Endothelial cell of umbilical vein (primary cell): ENCODE results near the gene ATP2C2. TPM values are rescaled to one million over a fixed set of nuclear protein-coding genes. Genes with fewer than 3 reads are reported as not detected.

Experiments
- BruUV-seq: library from RNA; stranded (reverse); fragments of 400-500 nt; replicated peaks from 2 replicates; lab custom pipeline; 2021; lab: Mats Ljungman, UMichigan
- CTCF ChIA-PET: fragments of 300-600, 350-600 bp; sonication (Branson Sonifier 250); formaldehyde crosslinking; loops from one replicate; lab custom pipeline; 2021; ENCODE audit warnings: antibody characterized with exemption, inconsistent platforms; lab: Charles Lee
- POLR2A ChIA-PET: fragments of 300-600, 350-600 bp; sonication (Branson Sonifier 250); formaldehyde crosslinking; loops from one replicate; lab custom pipeline; 2021; ENCODE audit warnings: antibody characterized with exemption, inconsistent platforms; lab: Charles Lee
- DNase-seq: peaks from one replicate; pipeline ENCODE4 v3.0.0-alpha.2; 2011; ENCODE audit warnings: low read depth, low spot score
- FAIRE-seq: peaks from 2 replicates; lab custom pipeline; 2011; peaks lifted over from hg19 to GRCh38; lab: Jason Lieb, UNC
- H2AFZ ChIP-seq: 2 replicates; pipeline ENCODE4 v1.6.0; 2012; ENCODE audit warnings: low read depth, low read length, control low read depth, inconsistent platforms
- H3K27ac ChIP-seq: 2 replicates; pipeline ENCODE4 v1.5.1; 2011; ENCODE audit warnings: low read depth, mild to moderate bottlenecking, control low read depth, low read length, moderate library complexity; ENCODE audit not compliant: insufficient read depth
- H3K27me3 ChIP-seq, 2 experiments: 2 replicates each; pipeline versions ENCODE4 v1.6.0 to v1.6.1; 2011; ENCODE audit warnings: low read length in 2 of 2, mixed read lengths in 1 of 2; ENCODE audit not compliant: control insufficient read depth in 2 of 2, insufficient read depth in 2 of 2
- H3K36me3 ChIP-seq, 2 experiments: 2 replicates in 1 of 2; 3 replicates in 1 of 2; pipeline ENCODE4 v1.5.1; 2011; ENCODE audit warnings: low read length in 2 of 2, mild to moderate bottlenecking in 1 of 2, moderate library complexity in 1 of 2; ENCODE audit not compliant: control insufficient read depth in 2 of 2, insufficient read depth in 2 of 2; ENCODE audit errors: extremely low read depth in 1 of 2
- H3K4me1 ChIP-seq: 3 replicates; pipeline ENCODE4 v1.5.1; 2011; ENCODE audit warnings: mild to moderate bottlenecking, low read length; ENCODE audit not compliant: control insufficient read depth, insufficient read depth; ENCODE audit errors: extremely low read depth
- H3K4me2 ChIP-seq: 2 replicates; pipeline ENCODE4 v1.6.1; 2011; ENCODE audit warnings: low read length, control low read depth, mixed read lengths; ENCODE audit not compliant: insufficient read depth
- H3K4me3 ChIP-seq, 3 experiments: fragments of 200-600 bp in 1 of 3; sonication (generic), shearing (Covaris generic) in 1 of 3; replicated peaks in 1 of 3; 2 replicates each; pipeline ENCODE4 v1.5.1; 2011 to 2016; ENCODE audit warnings: control low read depth in 3 of 3, low read length in 3 of 3, mild to moderate bottlenecking in 2 of 3, inconsistent platforms in 1 of 3, low read depth in 1 of 3, moderate library complexity in 1 of 3; ENCODE audit not compliant: insufficient read depth in 1 of 3
- H3K79me2 ChIP-seq: 2 replicates; pipeline ENCODE4 v1.6.0; 2012; ENCODE audit warnings: low read length, inconsistent platforms; ENCODE audit not compliant: control insufficient read depth, insufficient read depth
- H3K9ac ChIP-seq: replicated peaks from 2 replicates; pipeline ENCODE3; 2011; ENCODE audit warnings: low read length, control low read depth; ENCODE audit not compliant: insufficient read depth; ENCODE audit errors: extremely low read depth
- H3K9me1 ChIP-seq: replicated peaks from 3 replicates; pipeline ENCODE4 v1.6.0; 2011; ENCODE audit warnings: mild to moderate bottlenecking, low read length; ENCODE audit not compliant: control insufficient read depth, insufficient read depth; ENCODE audit errors: extremely low read depth
- H3K9me3 ChIP-seq: replicated peaks from 2 replicates; pipeline ENCODE4 v1.5.1; 2012; ENCODE audit warnings: low read length, inconsistent platforms; ENCODE audit not compliant: control insufficient read depth, insufficient read depth
- H4K20me1 ChIP-seq: replicated peaks from 2 replicates; pipeline ENCODE3; 2011; ENCODE audit warnings: mild to moderate bottlenecking, low read length; ENCODE audit not compliant: control insufficient read depth, insufficient read depth; ENCODE audit errors: extremely low read depth
- CTCF ChIP-seq, 2 donors: IDR thresholded peaks; 1 replicate in 1 of 2; 2 replicates in 1 of 2; pipeline ENCODE4 v1.5.1; 2011; ENCODE audit warnings: low read length in 2 of 2, mild to moderate bottlenecking in 2 of 2, moderate library complexity in 2 of 2, control low read depth in 1 of 2, inconsistent platforms in 1 of 2, low read depth in 1 of 2; ENCODE audit not compliant: insufficient read depth in 1 of 2; ENCODE audit errors: extremely low read depth in 1 of 2
- EZH2 ChIP-seq: IDR thresholded peaks from 2 replicates; pipeline ENCODE4 v1.6.1; 2012; ENCODE audit warnings: borderline replicate concordance, low read depth, mild to moderate bottlenecking, moderate library complexity, low read length, inconsistent platforms; ENCODE audit not compliant: severe bottlenecking
- FOS ChIP-seq: IDR thresholded peaks from 2 replicates; pipeline ENCODE4 v1.6.1; 2011; ENCODE audit warnings: mild to moderate bottlenecking, low read length, moderate library complexity, borderline replicate concordance; ENCODE audit not compliant: insufficient read depth
- GATA2 ChIP-seq: IDR thresholded peaks from 2 replicates; pipeline ENCODE4 v1.7.0; 2011; ENCODE audit warnings: low read depth, mild to moderate bottlenecking, moderate library complexity, mixed read lengths, low read length; ENCODE audit not compliant: insufficient read length, insufficient read depth
- JUN ChIP-seq: IDR thresholded peaks from 2 replicates; pipeline ENCODE4 v1.6.1; 2011; ENCODE audit warnings: borderline replicate concordance, low read depth; ENCODE audit not compliant: insufficient read length, insufficient read depth
- MAX ChIP-seq: IDR thresholded peaks from 2 replicates; pipeline ENCODE4 v1.6.1; 2011; ENCODE audit not compliant: insufficient read depth, insufficient read length
- MYC ChIP-seq: IDR thresholded peaks from one replicate; pipeline ENCODE4 v1.6.1; 2011; ENCODE audit warnings: mild to moderate bottlenecking, low read depth, low read length
- POLR2A ChIP-seq: IDR thresholded peaks from 2 replicates; pipeline ENCODE4 v1.6.1; 2012; ENCODE audit warnings: low read depth, mild to moderate bottlenecking, control low read depth, low read length
- POLR2AphosphoS5 ChIP-seq: IDR thresholded peaks from 2 replicates; pipeline ENCODE4 v1.6.1; 2012; ENCODE audit warnings: low read depth, mild to moderate bottlenecking, control low read depth, low read length, moderate library complexity; ENCODE audit not compliant: insufficient read depth
- dilution Hi-C: fragments of 300-500 bp; cut with MboI; formaldehyde crosslinking; loops from one replicate; pipeline ENCODE4 v1.15.0; 2019; ENCODE audit warnings: low sequenced_read_pairs; ENCODE audit not compliant: extremely low pct_ligation_motif_present
- intact Hi-C: fragments of 100-400 bp; cut with micrococcal nuclease; formaldehyde crosslinking; loops from one replicate; pipeline ENCODE4 v1.10.0; 2022
- polyA plus RNA-seq, 4 experiments: library from polyadenylated mRNA; depleted of rRNA in 3 of 4; stranded (reverse) in 3 of 4; unstranded in 1 of 4; fragments of >200 nt; gene quantifications; 2 replicates each; pipeline versions ENCODE4 v1.2.1 to v1.2.3, GENCODE V29; 2011 to 2012; ENCODE audit warnings: missing spikeins in 1 of 4
- total RNA-seq: library from RNA; stranded (reverse); gene quantifications from 2 replicates; pipeline ENCODE4 v1.2.3, GENCODE V29; 2021

Gene ATP2C2
- total and polyA plus RNA-seq, 2 donors (not counting 3 experiments of a cell fraction or from before 2014, with no cell fraction given): not detected

- H3K79me2 ChIP-seq: no peaks in the 10 kb centered on the region
- H3K9me1 ChIP-seq: no peaks in the 10 kb centered on the region
- no peak for TF ChIP-seq MAX
- no peak for TF ChIP-seq POLR2A
- no peak for TF ChIP-seq MYC
- no peak for TF ChIP-seq FOS
- no peak for TF ChIP-seq JUN
- TF ChIP-seq POLR2AphosphoS5: no peak
- no peak for TF ChIP-seq EZH2
- TF ChIP-seq CTCF (IDR thresholded peaks at IDR 0.05; ENCODE audit: extremely low read depth in 1 of 2, insufficient read depth in 1 of 2, low read depth in 1 of 2, low read length in 2 of 2): no peak
- TF ChIP-seq GATA2: no peak
- H3K9me3 ChIP-seq: no peaks in the 10 kb centered on the region
- no peaks in the 10 kb centered on the region for H3K27me3 ChIP-seq
- H4K20me1 ChIP-seq: no peaks in the 10 kb centered on the region
- DNase-seq (no peak), FAIRE-seq (no peak)
- H3K4me2 ChIP-seq: no peak overlapping the region
- CTCF ChIA-PET: no interaction called here
- dilution Hi-C loops (no loop called here), intact Hi-C loops (no loop called here)
- no peak overlapping the region for H3K4me3 ChIP-seq
- POLR2A ChIA-PET: no interaction called here
- H3K27ac ChIP-seq: no peak overlapping the region
- H2AFZ ChIP-seq: no peak overlapping the region
- H3K36me3 ChIP-seq: no peaks in the 10 kb centered on the region
- no peaks in the 10 kb centered on the region for H3K4me1 ChIP-seq
- BruUV-seq: no TSS peak
- no peak overlapping the region for H3K9ac ChIP-seq
These were observed 44.7 kb upstream of the ATP2C2 start for GRCh38 chr16:84323606-84324005.
